Superior temporal gyrus (tissue), 1 donor: ENCODE results near the gene HCN4.
A peak's percentile ranks its signal among the peaks of the same experiment; 100 is the strongest.

Experiments
- DNase-seq: peaks from one replicate; pipeline ENCODE4 v3.0.0-alpha.2; 2016; ENCODE audit errors: extremely low spot score

Gene HCN4

GRCh38 chr15:73296609-73297353 is 72.0 kb downstream of the HCN4 start:
- no peak for DNase-seq

- DNase-seq = no peak
Observed at GRCh38 chr15:73295630-73296286, 73.0 kb downstream of the HCN4 start.

- no peak for DNase-seq
Observed at GRCh38 chr15:73293773-73294172, 75.0 kb downstream of the HCN4 start.

- DNase-seq = no peak
Observed at GRCh38 chr15:73291441-73291840, 77.3 kb downstream of the HCN4 start.

- no peak for DNase-seq
Observed at GRCh38 chr15:73287019-73287418, 81.7 kb downstream of the HCN4 start.

GRCh38 chr15:73286311-73286710 is 82.4 kb downstream of the HCN4 start:
- DNase-seq = no peak

- DNase-seq = peak; percentile 26
Observed at GRCh38 chr15:73284090-73284716, 84.6 kb downstream of the HCN4 start.

- no peak for DNase-seq
Observed at GRCh38 chr15:73283366-73283962, 85.3 kb downstream of the HCN4 start.

- DNase-seq = no peak
Observed at GRCh38 chr15:73282567-73283365, 86.0 kb downstream of the HCN4 start.

- no peak for DNase-seq
Observed at GRCh38 chr15:73275862-73276261, 92.9 kb downstream of the HCN4 start.

GRCh38 chr15:73273181-73274002 is 95.4 kb downstream of the HCN4 start:
- DNase-seq = peak; percentile 91

- no peak for DNase-seq
Observed at GRCh38 chr15:73270366-73271097, 98.2 kb downstream of the HCN4 start.
